22Rv1 (cell line): ENCODE results near the gene PLXND1.

Source experiments
- H3K27ac ChIP-seq: fragments of 450-650 bp; 2 replicates; pipeline ENCODE4 v1.5.1; 2017
- CTCF ChIP-seq: fragments of 450-650 bp; IDR thresholded peaks from 2 replicates; pipeline ENCODE4 v1.5.1; 2017; ENCODE audit warnings: mild to moderate bottlenecking
- ZFX ChIP-seq: fragments of 450-650 bp; IDR thresholded peaks from 2 replicates; pipeline ENCODE4 v1.6.1; 2017; ENCODE audit warnings: antibody characterized with exemption, borderline replicate concordance

PLXND1 gene

GRCh38 chr3:129528589-129529100 lies 77.8 kb downstream of the PLXND1 start, which contains the start of gene RHO:
TSS of gene RHO (plus strand) at chr3:129528639. CDS start at chr3:129528734, 95 bp downstream.
- TF ChIP-seq CTCF: no peak
- TF ChIP-seq ZFX: no peak
- no peak within 1 kb of the TSS for H3K27ac ChIP-seq

- TF ChIP-seq CTCF (no peak), ZFX (no peak)
- no peak overlapping the region for H3K27ac ChIP-seq
Measured at GRCh38 chr3:129527262-129527661, 79.2 kb downstream of the PLXND1 start.

GRCh38 chr3:129526121-129526900 lies 80.2 kb downstream of the PLXND1 start:
- TF ChIP-seq ZFX: no peak
- no peak for TF ChIP-seq CTCF
- no peak overlapping the region for H3K27ac ChIP-seq

GRCh38 chr3:129525341-129525968 lies 81.0 kb downstream of the PLXND1 start:
- TF ChIP-seq CTCF (no peak), ZFX (no peak)
- no peak overlapping the region for H3K27ac ChIP-seq

- no peak overlapping the region for H3K27ac ChIP-seq
- no peak for TF ChIP-seq CTCF
- no peak for TF ChIP-seq ZFX
Measured at GRCh38 chr3:129524081-129524480, 82.4 kb downstream of the PLXND1 start.

- no peak for TF ChIP-seq CTCF
- TF ChIP-seq ZFX: no peak
- H3K27ac ChIP-seq: no peak overlapping the region
Measured at GRCh38 chr3:129522953-129523352, 83.5 kb downstream of the PLXND1 start.

GRCh38 chr3:129521611-129522010 lies 84.9 kb downstream of the PLXND1 start:
- TF ChIP-seq CTCF: no peak
- no peak for TF ChIP-seq ZFX
- no peak overlapping the region for H3K27ac ChIP-seq
